Measurements from ENCODE around the gene CFI.

The CFI gene

DNA sequence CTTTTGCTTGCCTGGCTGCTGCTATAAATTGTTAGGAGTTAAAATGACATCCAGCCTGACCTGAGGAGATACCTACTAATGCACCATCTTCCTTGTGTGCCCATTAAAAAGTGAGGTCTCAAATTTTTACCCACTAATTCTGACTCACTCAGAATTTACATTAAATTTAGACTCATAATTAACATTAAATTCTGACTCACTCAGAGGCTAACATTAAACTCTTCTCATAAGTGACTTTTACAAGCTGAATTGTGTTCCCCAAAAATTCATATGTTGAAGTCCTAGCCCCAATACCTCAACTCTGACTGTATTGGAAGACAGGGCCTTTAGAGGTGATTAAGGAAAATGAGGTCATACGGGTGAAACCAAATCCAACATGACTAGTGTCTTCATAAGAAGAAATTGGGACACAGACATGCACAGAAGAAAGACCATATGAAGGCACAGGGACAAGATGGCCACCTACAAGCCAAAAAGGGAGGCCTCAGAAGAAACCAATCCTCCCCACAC is 110.3 kb downstream of the CFI start:
- H3K4me3 ChIP-seq (ENCODE audit: low read depth, low read length) = no peak overlapping the region
- TF ChIP-seq, protein P1, sequence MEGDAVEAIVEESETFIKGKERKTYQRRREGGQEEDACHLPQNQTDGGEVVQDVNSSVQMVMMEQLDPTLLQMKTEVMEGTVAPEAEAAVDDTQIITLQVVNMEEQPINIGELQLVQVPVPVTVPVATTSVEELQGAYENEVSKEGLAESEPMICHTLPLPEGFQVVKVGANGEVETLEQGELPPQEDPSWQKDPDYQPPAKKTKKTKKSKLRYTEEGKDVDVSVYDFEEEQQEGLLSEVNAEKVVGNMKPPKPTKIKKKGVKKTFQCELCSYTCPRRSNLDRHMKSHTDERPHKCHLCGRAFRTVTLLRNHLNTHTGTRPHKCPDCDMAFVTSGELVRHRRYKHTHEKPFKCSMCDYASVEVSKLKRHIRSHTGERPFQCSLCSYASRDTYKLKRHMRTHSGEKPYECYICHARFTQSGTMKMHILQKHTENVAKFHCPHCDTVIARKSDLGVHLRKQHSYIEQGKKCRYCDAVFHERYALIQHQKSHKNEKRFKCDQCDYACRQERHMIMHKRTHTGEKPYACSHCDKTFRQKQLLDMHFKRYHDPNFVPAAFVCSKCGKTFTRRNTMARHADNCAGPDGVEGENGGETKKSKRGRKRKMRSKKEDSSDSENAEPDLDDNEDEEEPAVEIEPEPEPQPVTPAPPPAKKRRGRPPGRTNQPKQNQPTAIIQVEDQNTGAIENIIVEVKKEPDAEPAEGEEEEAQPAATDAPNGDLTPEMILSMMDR (IDR thresholded peaks at IDR 0.05; ENCODE audit: borderline replicate concordance, insufficient read depth, low read depth, low read length) = no peak
